GM19452 (cell line): ENCODE results near the gene CDKAL1.

Experiments used
- ATAC-seq: cut with Tn5 transposase; IDR thresholded peaks from one replicate; pipeline ENCODE4 v1.9.1; 2021; ENCODE audit not compliant: unreplicated experiment

CDKAL1 gene

GRCh38 chr6:21264288-21265033, 730.2 kb downstream of the CDKAL1 start:
- no peak for ATAC-seq

GRCh38 chr6:21265034-21265729, 730.9 kb downstream of the CDKAL1 start:
- no peak for ATAC-seq

- ATAC-seq = no peak
These were observed 731.4 kb downstream of the CDKAL1 start for GRCh38 chr6:21265730-21266044.

GRCh38 chr6:21270636-21271201, 736.5 kb downstream of the CDKAL1 start:
- no peak for ATAC-seq

GRCh38 chr6:21271428-21272155, 737.3 kb downstream of the CDKAL1 start:
- ATAC-seq = no peak

- no peak for ATAC-seq
These were observed 739.2 kb downstream of the CDKAL1 start for GRCh38 chr6:21273451-21273850.

- no peak for ATAC-seq
These were observed 740.6 kb downstream of the CDKAL1 start for GRCh38 chr6:21274851-21275250.

- ATAC-seq = no peak
These were observed 743.5 kb downstream of the CDKAL1 start for GRCh38 chr6:21277601-21278374.

- no peak for ATAC-seq
These were observed 744.1 kb downstream of the CDKAL1 start for GRCh38 chr6:21278375-21278745.

GRCh38 chr6:21279619-21280018, 745.4 kb downstream of the CDKAL1 start:
- no peak for ATAC-seq

- ATAC-seq = no peak
These were observed 747.1 kb downstream of the CDKAL1 start for GRCh38 chr6:21281366-21281765.
